SK-MEL-5 (cell line): ENCODE results near the gene KSR1. TPM values are rescaled to one million over a fixed set of nuclear protein-coding genes. Genes with fewer than 3 reads are reported as not detected.
A peak's percentile ranks its signal among the peaks of the same experiment; 100 is the strongest.
"Not testable (repeated sequence)": the region's sequence is repeated elsewhere in the genome, so short reads cannot be mapped to it uniquely, and the experiment has no call there.

ENCODE experiments used
- DNase-seq: peaks from one replicate; pipeline ENCODE4 v3.0.0-alpha.2; 2016; ENCODE audit warnings: low read depth, low spot score
- in situ Hi-C: cut with HindIII; loops from 2 replicates; pipeline ENCODE4 v1.10.0; 2016; ENCODE audit warnings: low sequenced_read_pairs, high pct_unique_total_duplicates, low pct_unique_long_range_greater_than_20kb
- total RNA-seq: library from RNA; depleted of rRNA; stranded (reverse); fragments of >200 nt; shearing (Covaris generic); gene quantifications from 2 replicates; pipeline ENCODE4 v1.2.3, GENCODE V29; 2014

The KSR1 gene
- total RNA-seq, 1 experiment from 2014 or later = 4.4 TPM

GRCh38 chr17:27446569-27447301 is 9.5 kb upstream of the KSR1 start:
- no peak for DNase-seq
- in situ Hi-C loops = no loop called here

- DNase-seq, in situ Hi-C loops: not testable (repeated sequence)
Observed at GRCh38 chr17:27448534-27448933, 7.7 kb upstream of the KSR1 start.

- in situ Hi-C loops = no loop called here
- DNase-seq = no peak
Observed at GRCh38 chr17:27449541-27449940, 6.7 kb upstream of the KSR1 start.

- in situ Hi-C loops = no loop called here
Observed at GRCh38 chr17:27449988-27450387, 6.3 kb upstream of the KSR1 start.

DNA sequence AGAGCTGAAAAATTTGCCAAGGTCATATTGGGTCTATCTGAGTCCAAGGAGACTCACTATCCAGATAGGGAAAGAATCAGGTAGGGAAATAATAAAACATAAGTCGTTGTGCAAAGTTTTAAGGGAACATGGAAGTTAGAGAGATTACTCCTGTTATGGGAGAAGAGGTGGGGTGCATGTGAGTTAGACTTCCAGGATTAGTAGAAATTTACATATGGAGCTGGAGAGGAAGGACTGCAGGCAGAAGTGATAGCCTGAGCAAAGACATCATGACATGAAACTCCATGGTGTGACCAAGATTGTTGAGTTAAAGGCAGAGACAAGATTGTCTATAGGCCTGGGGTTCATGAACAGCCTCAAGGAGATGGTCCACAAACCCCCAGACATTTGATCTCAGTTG is 5.8 kb upstream of the KSR1 start:
- no peak for DNase-seq
- in situ Hi-C loops = no loop called here

More at GRCh38 chr17:27449988-27450387, 6.3 kb upstream of the KSR1 start:
- no peak for DNase-seq

DNA sequence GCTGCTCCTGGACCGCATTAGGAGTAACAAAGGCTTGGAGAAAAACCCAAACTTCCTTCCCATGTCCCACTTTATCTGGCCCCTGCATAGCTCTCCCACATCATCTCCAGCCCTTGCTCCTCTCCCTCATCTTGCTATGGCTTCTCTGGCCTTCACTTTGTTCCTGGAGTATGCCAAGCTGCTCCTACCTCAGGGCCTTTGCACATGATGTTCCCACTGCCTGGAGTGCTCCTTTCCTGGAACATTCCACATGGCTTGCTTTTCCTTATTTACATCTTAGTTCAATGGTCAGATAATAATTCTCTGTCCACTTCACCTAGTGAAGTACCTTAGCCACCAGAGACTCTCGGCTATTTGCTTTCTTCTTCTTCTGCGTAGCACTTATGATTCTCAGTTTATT is 4.3 kb upstream of the KSR1 start:
- no peak for DNase-seq
- in situ Hi-C loops = no loop called here

DNA sequence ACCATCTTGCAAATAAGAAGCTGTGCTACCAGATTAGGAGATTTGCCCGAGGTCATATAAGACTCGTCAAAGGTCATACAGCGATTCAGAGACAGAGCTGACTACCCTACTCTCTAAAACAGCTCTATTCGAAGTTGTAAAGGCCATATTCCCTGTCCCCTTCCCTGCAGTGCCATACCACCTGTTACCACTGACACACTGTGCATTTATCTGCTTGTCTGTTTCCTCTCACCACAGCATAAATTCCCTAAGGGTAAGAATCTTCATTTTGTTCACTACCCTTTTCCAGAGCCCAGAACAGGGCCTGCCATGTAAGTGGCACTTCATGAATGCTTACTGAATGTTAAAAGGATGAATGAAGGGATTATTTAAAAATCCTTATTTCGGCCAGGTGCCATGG is 3.4 kb upstream of the KSR1 start:
- in situ Hi-C loops = no loop called here
- no peak for DNase-seq

- no peak for DNase-seq
- in situ Hi-C loops = no loop called here
Observed at GRCh38 chr17:27453471-27453870, 2.8 kb upstream of the KSR1 start.

GRCh38 chr17:27454089-27454488 is 2.2 kb upstream of the KSR1 start:
- in situ Hi-C loops = no loop called here
- DNase-seq = no peak

- in situ Hi-C loops = no loop called here
- DNase-seq = no peak
Observed at GRCh38 chr17:27455236-27455913, 873 bp upstream of the KSR1 start.

- in situ Hi-C loops = no loop called here
- no peak for DNase-seq
Observed at GRCh38 chr17:27456681-27457359, 572 bp downstream of the KSR1 start.

DNA sequence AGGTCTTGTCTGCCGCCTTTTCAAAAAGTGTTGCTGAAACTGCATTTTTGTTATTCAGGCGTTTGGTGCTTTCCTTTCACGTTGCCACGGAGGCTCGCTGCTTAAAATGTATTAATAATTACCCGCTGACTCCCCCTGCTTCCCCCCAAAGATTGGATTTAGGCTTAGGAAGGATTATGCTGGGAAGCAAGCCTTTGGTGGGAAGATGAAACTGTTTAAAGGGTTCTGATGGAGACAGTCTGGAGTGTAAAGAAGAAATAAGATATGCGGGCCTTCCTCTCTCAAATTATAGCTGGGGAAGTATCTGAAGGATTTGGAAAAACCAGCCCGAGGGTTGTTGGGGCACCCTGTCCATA is 1.1 kb downstream of the KSR1 start:
- in situ Hi-C loops = no loop called here
- no peak for DNase-seq

- in situ Hi-C loops = no loop called here
- DNase-seq = peak; percentile 44
Observed at GRCh38 chr17:27457731-27458523, 1.7 kb downstream of the KSR1 start.

DNA sequence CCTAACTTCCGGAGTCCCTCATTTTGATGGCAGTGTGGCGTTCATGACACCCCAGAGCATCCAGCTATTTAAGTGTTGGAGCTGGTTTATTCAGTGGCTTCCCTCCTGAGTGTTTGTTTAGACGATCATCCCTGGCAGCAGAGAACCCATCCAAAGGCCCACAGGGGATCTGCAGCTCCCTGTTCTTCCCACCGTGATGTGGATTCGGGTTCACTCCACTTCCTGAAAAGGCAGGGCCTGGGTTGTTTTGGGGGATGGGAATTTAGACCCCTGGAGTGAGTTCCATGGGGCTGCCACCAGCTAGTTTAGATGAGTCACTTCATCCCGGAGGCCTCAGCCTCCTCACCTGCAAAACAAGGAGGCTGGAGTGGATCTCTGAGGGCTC is 2.3 kb downstream of the KSR1 start:
- DNase-seq = no peak
- in situ Hi-C loops = no loop called here

- in situ Hi-C loops = no loop called here
- no peak for DNase-seq
Observed at GRCh38 chr17:27459433-27459832, 3.2 kb downstream of the KSR1 start.

GRCh38 chr17:27460196-27460725 is 4.0 kb downstream of the KSR1 start:
- in situ Hi-C loops = no loop called here

GRCh38 chr17:27461192-27461859 is 5.1 kb downstream of the KSR1 start:
- no peak for DNase-seq
- in situ Hi-C loops = no loop called here

More at GRCh38 chr17:27460196-27460725, 4.0 kb downstream of the KSR1 start:
- no peak for DNase-seq
